Cerebellar cortex (tissue), 1 donor: Measurements from ENCODE around the gene PIEZO2.
"Not testable (repeated sequence)": the region's sequence is repeated elsewhere in the genome, so short reads cannot be mapped to it uniquely, and the experiment has no call there.

Experiments used
- DNase-seq: peaks from one replicate; pipeline ENCODE4 v3.0.0-alpha.2; 2015; ENCODE audit warnings: low spot score

Gene PIEZO2

DNA sequence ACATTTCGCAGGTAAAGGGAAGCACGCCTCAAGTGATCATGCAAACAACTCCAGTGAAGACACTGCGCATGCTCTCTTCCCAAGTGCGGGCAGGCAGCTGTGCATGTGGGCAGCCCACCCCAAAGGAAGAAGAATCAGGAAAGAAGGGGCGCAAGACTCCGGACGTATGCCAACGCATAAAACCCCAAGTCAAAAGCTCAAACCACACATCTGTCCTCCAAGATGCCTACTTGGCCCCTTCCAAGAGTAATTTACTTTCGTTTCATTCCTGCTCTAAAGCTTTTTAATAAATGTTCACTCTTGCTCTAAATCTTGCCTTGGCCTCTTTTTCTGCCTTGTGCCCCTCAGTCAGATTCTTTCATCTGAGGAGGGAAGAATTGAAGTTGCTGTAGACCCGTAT, 254.9 kb downstream of the PIEZO2 start:
- no peak for DNase-seq

DNA sequence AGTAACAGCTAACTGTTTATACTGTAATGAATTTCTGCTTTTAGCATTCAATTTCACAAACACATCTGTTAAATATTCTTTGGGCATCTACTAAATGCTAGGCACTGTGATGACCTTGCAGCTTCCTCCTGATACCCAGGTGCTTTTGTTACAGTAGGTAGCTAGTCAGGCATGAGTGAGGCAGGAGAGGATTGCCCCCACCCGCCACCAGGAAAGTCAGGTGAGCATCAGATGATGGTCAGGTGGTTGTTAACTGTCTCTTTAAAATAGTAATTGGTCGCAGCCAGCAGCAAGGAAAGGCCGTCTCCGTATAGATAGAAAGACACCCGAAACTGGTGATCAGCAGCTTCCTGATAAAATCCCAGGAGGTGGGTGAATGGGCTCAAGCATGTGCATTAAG, 255.6 kb downstream of the PIEZO2 start:
- DNase-seq: no peak

DNA sequence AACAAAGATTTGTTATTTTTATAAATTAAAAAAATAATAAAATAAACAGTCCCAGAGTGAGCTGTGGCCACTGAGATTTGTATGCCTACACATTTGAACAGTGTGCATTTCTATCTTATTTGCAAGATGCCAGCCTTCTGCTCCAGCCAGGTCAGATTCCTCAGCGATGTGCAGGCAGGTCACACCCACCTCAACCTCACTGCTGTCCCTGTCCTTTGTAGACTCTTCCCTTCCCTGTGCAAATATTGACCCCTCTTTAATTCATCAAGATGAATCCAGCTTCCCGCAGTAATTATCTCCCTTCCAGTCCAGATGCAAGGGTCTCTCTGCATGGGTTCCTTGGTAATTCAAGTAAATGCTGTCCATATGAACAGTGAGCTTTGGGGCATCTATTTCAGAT, 256.2 kb downstream of the PIEZO2 start:
- DNase-seq: no peak

DNA sequence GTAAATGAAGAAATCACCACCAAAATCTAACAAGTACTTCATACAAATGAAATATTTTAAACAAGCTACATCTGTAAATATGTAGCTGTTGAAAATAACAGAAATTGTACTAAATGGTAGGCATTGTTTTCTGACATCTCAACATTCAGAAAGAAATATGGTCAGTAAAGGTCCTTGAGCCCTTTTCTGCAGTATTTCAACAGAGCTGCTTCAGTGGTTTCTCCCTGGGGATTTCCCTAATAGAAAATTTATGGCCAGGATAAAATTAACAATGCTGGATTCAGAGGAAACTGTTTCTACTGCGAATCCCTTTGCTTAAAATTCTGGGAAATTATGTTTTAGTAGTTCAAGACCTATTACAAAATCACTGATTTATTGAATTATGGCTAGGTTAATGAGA, 256.6 kb downstream of the PIEZO2 start:
- no peak for DNase-seq

DNA sequence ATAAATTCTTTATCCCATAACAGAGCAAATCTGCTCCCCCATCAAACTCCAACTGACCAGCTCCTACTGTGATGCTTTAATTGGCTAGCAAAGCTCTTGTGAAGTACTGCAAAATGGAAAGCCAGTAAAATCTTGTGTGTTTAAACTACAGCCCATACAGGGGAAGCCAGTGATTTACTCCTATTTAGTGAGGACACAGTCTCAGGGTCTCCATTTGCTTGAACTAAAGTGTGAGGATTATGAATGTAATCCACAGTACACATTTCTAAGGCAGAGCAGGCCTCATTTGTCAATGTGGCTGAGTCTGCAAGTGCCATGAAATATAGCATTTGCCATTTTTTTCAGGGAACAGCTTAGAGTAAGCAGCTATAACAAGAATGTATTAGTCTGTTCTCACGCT, 259.3 kb downstream of the PIEZO2 start:
- DNase-seq: no peak

DNA sequence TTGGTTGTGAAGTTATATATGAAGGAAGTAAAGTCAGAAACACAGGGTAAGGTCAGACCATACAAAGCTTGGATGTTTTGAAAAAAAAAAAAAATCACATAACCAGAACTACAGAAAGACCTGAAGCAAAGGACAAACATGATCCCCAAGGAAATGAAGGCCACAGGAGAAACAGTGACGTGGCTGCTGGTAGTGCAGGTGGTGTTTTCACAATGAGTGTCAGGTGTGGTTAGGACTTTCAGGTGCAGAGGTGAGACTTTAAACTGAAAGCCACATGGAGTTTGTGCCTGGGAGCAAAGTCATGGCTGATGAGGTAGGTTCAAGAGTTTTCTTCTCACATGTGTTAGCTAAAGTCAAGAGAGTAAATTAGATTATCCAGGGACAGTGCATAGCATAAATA, 270.7 kb downstream of the PIEZO2 start:
- no peak for DNase-seq

DNA sequence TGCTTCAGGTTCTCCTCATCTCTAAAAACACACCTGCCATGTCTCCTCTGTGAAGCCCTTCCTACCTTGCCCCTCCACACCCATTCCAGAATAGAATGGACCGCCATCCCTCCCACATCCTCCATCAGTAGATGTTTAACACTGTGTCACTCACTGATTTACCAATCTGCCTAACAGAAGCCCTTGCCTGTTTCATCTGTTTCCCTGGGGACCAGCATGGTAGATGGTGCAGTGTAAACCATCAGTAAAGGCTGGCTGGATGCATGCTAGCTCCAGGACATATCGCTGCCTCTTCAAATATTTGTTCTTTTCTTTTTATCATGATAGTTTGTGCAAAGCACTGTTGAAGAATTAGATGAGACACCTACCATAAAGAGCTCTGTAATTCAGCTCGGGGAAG, 271.4 kb downstream of the PIEZO2 start:
- DNase-seq: no peak

DNA sequence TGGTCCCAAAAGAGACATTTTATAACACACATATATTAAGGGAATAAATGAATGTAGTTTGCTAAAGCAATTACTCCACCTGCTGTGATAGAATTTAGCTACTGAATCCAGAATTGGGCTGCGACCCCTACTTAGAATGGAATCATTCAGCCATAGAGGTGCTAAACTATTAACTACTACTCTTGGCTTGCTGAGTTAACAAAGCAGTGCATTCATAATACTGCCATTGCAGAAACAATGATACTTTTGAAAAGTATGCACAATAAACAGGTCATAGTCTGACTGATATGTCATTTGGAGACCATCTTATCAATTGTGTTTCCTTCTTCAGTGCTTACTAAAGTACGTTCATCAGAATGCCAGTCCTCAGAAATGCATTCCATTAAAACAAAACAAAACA, 273.6 kb downstream of the PIEZO2 start:
- no peak for DNase-seq

DNA sequence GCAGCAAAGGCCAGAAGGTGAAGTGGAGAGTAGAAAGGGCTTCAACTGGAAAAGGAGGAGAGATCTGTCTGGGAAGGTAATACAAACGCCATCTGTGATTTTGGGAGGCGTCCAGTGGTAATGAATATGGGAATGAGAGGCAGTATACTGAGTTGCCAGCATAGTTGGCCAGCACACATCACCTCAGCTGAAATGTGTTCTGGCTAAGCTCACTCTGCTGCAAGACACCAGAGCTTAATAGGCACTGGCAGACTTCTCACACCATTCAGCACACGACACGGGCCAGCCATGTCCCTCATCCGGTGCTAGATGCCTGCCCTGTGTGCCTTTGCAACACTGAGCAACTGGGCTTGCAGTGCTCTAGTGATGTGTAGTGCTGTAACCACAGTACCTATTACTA, 277.1 kb downstream of the PIEZO2 start:
- peak; percentile 70 for DNase-seq

DNA sequence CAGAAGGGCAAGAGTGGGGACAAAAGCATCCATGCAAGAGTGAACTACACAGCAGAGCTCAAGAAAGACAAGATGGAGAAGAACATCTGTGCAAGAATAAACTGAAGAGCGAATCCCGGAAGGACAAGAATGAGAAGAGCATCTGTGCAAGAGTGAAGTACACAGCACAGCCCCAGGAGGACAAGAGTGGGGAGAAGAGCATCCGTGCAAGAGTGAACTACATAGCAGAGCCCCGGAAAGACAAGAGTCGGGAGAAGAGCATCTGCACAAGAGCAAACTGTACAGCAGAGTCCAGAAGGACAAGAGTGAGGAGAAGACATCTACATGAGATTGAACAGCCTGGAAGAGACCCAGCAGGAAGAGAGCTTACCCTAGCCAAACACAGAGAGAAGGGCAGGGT, 284.6 kb downstream of the PIEZO2 start:
- DNase-seq: no peak

DNA sequence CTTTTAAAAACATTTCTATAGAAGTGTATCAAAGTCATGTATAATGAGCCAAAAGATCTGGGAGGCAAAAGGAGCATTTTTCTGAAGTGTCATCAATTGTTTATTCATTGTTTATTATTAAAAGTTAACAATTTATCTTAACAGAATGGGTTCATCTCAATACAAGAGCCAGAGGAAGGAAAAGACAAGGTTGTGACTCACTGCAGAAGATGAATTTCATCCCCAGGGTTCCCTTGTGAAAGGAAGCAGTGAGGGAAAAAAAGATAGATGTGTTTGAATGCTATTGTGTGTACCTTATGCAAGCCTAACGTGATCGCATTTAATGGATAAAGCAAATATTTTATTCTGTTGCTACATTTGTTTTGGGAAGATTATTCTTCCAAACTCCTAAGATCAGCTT, 286.3 kb downstream of the PIEZO2 start:
- no peak for DNase-seq

DNA sequence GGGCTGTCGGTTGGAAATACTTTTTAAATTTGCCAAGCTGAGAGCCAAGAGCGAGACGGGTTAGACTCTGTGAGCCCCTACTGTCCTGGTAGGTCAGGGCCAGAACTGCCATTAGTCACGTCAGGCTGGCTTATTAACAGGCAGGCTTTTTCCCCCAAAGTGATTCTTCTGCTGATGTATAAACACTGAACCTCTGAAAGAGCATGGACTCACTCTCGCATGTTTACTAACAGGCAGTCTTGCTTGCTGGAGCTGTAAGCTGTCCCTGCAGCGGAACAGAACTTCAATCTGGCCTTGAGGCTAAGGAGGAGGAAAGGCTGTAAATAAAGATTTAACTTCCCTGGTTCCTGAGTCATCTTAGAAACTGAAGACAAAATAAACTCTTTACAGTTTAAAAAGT, 288.4 kb downstream of the PIEZO2 start:
- DNase-seq: no peak

DNA sequence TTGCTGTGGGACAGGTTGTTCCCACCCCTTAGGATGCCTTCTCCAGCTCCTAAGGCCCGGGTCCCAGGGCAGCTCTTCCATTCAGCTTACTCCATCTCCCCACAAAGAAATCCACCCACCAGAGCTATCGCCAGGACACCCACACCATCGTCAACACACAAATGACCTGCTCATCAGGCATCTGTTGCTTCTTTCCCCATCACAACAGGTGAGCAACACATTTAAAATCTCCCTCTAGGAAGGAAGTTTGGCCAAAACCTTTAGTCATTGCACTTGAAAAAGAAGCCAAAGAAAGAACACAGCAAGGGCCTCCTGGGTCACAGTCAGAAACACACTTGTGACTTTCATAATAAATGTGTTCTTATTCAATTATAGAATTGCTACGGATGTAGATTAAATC, 289.0 kb downstream of the PIEZO2 start:
- DNase-seq: no peak

DNA sequence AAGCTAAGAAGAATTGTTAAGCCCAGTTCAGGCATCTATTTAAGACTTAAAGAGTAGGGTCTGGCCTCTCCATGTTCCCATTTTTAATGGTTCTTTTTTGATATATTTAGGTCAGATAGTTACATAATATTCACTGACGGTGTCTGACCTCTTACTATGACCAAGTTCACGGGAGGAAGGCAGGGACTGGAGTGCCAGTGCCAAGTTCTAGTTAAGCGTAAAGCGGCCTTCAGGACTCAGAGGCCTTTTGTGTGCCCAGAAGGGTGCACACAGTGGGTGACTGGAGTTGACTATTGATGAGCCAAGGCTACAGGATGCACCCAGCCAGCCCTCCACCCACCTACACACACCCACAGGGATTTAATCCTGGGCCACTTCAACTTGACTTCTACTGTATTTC, 290.9 kb downstream of the PIEZO2 start:
- DNase-seq: no peak

DNA sequence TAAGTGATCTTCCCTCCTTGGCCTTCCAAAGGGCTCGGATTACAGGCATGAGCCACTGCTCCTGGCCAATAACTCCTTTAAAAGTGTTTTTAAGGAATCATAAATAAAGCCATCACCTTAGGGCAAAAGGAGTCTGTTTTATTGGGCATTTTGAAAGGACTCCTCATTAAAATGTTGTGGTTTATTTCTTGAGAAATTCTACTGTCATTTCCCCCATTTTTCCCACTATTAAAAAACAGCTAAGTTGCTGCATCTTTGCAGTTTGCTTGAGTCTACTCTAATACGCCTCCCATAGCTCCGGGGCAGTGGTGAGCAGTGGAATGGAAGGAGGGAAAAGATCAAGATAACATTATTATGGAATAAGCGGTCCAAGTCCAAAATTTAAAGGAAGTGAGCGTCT, 293.2 kb downstream of the PIEZO2 start:
- DNase-seq: no peak

DNA sequence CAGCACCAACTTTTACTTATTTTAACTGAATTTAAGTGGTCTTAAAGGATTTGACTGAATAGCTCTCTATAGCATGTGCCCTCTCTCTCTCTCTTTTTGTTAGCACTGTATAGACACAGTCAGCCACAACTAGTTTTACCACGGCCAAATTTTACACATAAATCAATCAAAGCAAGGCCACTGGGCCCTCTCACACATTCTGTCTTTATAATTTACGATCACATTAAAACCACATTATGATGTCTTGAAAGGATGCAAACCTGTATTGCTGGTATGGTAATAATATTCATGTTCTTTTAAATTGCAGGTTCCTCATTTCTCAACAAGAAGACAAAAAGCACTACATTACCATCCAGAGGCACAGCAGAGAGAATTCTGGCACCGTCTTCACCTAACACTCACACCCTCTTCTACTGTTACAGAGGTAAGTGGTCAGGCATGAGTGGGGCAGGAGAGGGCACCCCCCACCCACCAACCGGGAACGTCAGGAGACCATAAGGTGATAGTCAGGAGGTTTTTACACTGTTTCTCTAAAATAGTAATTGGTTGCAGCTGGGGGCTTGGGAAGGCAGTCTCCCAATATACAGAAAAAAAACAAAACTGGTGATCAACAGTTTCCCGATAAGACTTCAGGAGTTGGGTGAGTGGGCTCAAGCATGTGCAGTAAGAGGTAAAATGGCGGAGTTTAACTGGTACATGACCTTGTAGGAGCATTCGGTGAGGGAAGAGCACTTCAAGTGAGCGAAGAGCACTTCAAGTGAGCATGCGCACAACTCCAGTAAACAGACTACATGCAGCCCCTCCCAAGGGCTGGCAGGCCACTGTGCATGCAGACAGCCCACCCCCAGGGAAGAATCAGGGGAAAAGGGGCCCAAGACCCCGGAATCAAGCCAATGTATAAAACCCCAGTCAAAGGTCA, 296.7 kb downstream of the PIEZO2 start:
- no peak for DNase-seq

DNA sequence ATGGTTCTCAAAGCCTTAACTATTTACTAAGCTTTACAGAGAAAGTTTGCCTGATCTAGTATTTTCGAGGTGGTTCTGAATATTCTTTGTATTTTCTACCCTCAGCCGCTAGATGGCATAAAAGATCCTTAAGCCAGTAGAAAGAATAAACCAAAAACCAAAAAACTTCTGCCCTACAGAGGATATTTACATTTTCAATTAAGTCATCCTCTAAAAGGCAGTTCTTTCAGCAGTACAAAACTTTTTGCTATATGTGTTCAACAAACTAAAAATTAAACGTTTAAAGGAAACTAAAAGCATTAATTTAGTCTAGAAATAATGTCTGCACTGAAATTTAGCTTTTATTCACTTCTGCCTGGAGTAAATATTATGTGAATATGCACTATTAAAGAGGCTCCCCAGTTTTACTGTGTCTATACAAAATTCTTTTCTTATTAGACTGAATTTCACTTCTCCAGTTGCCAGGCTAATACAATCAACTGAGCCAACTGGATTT, 297.5 kb downstream of the PIEZO2 start:
- DNase-seq: peak; percentile 39

DNA sequence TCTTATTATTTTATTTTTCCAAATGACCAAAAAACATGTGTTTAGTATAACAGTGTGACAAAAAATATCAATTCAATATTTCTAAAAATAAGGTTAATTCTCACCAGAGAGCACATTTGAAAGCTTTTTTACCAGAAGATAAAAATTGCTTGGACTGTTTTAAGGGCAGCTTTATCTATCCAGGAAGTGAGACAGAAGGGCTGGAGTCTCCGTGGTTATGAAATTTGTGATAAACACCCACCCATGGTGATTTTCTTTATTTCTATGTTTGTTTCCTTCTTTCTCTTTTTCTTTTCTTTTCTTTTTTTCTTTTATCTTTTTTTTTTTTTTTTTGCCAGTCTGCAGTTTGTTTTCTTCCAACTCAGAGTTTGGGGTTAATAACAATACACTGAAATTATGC, 298.5 kb downstream of the PIEZO2 start:
- no peak for DNase-seq

DNA sequence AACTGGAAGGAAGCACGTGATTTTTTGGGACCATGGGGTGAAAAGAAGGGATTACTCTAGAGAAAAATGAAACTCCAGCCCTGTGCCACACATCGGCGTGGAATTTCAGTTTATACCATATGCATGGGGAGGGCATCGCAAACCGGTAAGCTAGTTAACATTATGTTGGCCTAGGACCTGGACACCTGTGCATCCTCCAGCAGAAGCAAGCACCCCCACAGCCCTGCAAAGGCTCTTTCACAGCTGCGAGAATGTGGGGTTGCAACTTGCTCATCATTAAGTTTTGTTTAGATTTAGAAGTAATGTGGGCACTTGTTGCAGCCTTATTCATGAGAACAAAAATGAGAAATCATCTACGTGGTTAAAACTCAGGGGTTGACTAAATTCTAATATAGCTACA, 299.2 kb downstream of the PIEZO2 start:
- DNase-seq: no peak

DNA sequence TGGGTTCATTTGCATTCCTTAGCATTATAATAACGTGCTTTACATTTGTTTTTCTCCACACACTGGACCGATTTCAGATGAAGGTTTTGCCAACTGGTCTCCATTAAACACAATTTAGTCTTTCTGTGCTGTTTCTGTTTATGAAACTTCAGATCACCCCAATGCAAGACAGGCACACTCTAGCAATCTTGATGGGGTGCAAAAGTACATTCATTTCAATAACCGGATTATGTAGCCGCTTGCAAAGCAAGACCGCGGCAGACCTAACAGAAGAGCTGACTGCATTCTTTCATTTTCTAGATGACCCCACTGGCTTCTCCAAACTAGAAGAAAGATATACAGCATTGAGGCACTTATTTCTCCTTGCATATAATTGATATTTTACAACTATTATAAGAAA, 301.5 kb downstream of the PIEZO2 start:
- no peak for DNase-seq

DNA sequence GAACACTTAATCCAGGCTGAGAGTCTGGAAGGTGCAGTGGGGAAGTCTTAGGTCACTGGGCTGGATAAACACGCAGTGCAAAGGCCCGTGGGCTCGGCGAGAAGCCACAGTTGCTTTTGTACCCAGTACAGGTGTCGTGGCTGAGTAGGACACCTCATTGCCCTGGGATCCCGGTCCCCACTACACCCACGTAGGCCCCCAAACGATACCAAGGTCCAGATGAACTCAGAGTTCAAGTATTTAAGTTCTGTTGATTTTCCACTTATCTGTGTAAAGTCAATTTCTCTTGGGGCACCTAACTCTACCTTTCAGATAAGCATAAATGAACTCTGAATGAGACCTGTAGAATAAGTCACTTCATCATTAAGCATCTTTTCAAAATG, 302.0 kb downstream of the PIEZO2 start:
- no peak for DNase-seq

DNA sequence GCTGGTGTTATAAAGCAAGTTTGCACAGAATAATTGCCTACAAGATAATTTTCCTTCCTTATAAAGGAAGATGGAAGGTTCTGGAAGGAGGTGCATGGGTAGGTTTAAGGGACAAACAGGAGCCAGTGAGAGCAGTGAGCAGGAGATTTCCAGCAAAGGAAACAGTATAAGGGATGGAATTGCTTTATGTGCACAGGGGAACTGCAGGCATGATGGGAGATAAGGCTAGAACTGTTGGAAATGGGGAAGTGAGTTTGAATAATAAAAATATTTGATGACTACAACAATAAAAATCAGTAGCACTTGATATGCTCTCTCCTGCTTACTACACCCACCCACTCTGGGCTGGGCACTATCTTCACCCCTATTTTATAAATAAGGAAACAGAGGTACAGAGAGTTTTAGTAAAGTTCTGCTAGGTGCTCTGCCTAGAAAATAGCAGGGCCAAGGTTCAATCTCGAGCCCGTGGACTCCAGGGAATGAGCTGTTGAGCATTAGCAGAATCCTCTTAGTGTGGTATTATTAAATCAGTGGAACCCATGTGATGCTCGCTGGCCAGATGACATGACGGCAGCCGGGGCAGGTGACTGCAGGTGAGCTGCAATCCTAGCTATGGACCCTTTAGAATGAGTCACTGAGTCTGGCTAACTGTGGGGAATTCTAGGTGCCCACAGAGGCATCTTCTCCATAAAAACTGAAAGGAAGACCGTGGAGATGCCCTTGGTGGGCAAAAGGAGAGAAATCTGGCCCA, 302.5 kb downstream of the PIEZO2 start:
- DNase-seq: no peak

DNA sequence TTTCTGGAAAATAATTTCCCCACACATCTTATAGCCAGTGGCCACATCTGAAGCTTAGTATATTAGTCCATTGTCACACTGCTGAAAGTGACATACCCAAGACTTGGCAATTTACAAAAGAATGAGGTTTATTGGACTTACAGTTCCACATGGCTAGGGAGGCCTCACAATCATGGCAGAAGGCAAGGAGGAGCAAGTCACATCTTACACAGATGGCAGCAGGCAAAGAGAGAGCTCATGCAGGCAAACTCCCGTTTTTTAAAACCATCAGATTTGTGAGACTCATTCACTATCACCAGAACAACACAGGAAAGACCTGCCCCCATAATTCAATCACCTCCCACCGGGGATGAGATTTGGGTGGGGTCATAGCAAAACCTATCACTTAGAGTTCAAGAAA, 303.3 kb downstream of the PIEZO2 start:
- DNase-seq: not testable (repeated sequence)
